Endothelial cell (in vitro differentiated cells): ENCODE data around the gene ZNF280B. TPM values are rescaled to one million over a fixed set of nuclear protein-coding genes. Genes with fewer than 3 reads are reported as not detected.

Experiments
- DNase-seq: peaks from one replicate; pipeline ENCODE4 v3.0.0; 2021; ENCODE audit warnings: low spot score
- H3K27ac Mint-ChIP-seq: one replicate; pipeline ENCODE4 v1.8.0; 2021; ENCODE audit warnings: mixed read lengths, inconsistent platforms; ENCODE audit not compliant: unreplicated experiment
- H3K27me3 Mint-ChIP-seq: one replicate; pipeline ENCODE4 v1.8.0; 2021; ENCODE audit warnings: mild to moderate bottlenecking, moderate library complexity, mixed read lengths, inconsistent platforms; ENCODE audit not compliant: unreplicated experiment
- H3K36me3 Mint-ChIP-seq: one replicate; pipeline ENCODE4 v1.8.0; 2021; ENCODE audit warnings: mild to moderate bottlenecking, low read depth, mixed read lengths, inconsistent platforms; ENCODE audit not compliant: unreplicated experiment
- H3K4me1 Mint-ChIP-seq: one replicate; pipeline ENCODE4 v1.8.0; 2021; ENCODE audit warnings: mild to moderate bottlenecking, mixed read lengths, inconsistent platforms; ENCODE audit not compliant: unreplicated experiment
- H3K4me3 Mint-ChIP-seq: one replicate; pipeline ENCODE4 v1.8.0; 2021; ENCODE audit warnings: mild to moderate bottlenecking, mixed read lengths, inconsistent platforms; ENCODE audit not compliant: unreplicated experiment
- H3K9me3 Mint-ChIP-seq: one replicate; pipeline ENCODE4 v1.8.0; 2021; ENCODE audit warnings: mixed read lengths, inconsistent platforms; ENCODE audit not compliant: unreplicated experiment
- total RNA-seq: library from RNA; stranded (reverse); fragmentation: NEBNext Ultra II Directional; extraction: Animal tissue kit (Norgen Biotek cat#: 25700); gene quantifications from one replicate; pipeline ENCODE4 v1.2.1, GENCODE V29; 2021; ENCODE audit not compliant: unreplicated experiment
- TF ChIP-seq, protein P1 (sequence below): fragments of 200-600 bp; sonication (generic); IDR thresholded peaks from one replicate; pipeline ENCODE4 v1.5.0; 2021; ENCODE audit warnings: antibody characterized with exemption; ENCODE audit not compliant: unreplicated experiment

Gene ZNF280B
- total RNA-seq, 1 donor from 2014 or later: 6.8 TPM

DNA sequence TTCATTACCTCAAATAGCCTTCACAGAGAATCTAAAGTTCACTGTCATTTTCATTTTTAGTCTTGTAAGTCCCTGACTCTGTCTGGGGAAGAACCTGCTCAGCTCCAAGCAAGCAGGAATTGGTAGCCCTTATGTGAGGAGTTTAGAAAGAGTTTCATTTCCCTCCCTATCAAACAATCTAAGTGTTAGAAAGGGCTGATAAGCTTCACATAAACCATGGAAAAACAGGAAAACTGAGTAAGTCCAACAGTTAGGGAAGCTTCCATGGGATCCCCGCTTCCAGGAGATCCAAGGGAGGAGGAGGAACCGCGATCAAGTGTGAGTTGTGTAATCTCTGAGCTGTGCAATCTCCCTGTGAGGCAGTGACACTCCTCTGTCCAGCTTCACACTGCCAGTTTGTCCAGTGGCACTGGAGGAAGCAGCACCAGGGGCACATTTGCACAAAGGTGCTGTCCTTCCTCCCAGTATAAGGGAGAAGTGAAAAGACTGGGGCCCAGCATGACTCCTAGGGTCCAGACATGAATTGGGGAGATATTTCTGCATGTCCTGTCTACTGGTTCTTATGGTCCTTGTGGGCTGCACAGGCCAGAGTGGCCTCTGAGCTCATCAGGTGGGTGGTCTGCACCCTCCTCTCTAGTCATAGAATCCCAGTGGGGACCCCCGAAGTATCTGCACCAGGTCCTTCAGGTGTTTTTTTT, 46.2 kb upstream of the ZNF280B start:
- Mint-ChIP-seq H3K4me3 (no peak overlapping the region), H3K27ac (no peak overlapping the region), H3K36me3 (no peaks in the 10 kb centered on the region), H3K9me3 (no peaks in the 10 kb centered on the region), H3K27me3 (peaks cover 3% of the 10 kb centered on the region), H3K4me1 (no peaks in the 10 kb centered on the region)
- no peak for DNase-seq
- TF ChIP-seq, protein P1, sequence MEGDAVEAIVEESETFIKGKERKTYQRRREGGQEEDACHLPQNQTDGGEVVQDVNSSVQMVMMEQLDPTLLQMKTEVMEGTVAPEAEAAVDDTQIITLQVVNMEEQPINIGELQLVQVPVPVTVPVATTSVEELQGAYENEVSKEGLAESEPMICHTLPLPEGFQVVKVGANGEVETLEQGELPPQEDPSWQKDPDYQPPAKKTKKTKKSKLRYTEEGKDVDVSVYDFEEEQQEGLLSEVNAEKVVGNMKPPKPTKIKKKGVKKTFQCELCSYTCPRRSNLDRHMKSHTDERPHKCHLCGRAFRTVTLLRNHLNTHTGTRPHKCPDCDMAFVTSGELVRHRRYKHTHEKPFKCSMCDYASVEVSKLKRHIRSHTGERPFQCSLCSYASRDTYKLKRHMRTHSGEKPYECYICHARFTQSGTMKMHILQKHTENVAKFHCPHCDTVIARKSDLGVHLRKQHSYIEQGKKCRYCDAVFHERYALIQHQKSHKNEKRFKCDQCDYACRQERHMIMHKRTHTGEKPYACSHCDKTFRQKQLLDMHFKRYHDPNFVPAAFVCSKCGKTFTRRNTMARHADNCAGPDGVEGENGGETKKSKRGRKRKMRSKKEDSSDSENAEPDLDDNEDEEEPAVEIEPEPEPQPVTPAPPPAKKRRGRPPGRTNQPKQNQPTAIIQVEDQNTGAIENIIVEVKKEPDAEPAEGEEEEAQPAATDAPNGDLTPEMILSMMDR: no peak

DNA sequence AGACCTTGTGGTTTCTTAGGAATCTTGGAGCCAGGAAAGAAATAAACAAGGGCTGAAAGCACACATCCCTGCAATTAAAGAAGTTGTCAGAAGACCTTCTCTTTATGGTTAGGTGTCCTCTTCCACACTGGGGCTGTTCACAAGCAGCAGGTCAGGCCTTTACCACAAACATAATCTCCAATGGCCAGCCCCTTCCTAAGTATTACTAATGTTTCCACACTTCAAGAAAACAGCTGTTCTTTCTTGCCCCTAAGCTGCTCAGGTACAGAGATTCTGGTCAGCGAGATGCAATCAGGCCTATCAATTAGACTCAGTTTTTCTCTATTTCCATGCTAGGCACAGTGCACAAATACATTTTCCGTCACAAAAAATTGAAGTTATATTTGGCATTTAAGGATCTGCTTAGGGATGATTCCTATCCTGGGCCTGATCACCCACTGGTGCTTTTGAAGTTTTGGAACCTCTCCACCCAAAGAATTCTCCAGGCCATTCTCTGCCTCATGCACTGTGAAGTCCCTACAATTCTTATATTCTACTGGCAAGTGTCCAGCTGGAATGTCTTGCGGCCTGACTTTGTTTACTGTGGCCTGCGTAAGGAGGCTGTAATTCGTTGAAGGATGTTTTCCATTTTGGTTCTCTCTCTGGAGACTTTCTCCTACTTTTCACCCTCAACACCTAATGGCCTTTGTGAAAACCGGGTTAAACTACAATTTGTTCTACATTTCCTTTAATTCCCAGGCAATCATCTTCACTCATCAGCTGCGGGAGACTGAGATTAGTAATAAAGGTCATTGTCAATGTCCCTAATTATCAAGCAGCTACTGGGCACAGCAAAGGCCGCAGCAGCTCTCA, 45.4 kb upstream of the ZNF280B start:
- no peaks in the 10 kb centered on the region for H3K9me3 Mint-ChIP-seq
- H3K4me1 Mint-ChIP-seq: no peaks in the 10 kb centered on the region
- no peak for DNase-seq
- no peak overlapping the region for H3K27ac Mint-ChIP-seq
- H3K27me3 Mint-ChIP-seq: peaks cover 3% of the 10 kb centered on the region
- H3K4me3 Mint-ChIP-seq: no peak overlapping the region
- TF ChIP-seq, protein P1: no peak
- no peaks in the 10 kb centered on the region for H3K36me3 Mint-ChIP-seq

DNA sequence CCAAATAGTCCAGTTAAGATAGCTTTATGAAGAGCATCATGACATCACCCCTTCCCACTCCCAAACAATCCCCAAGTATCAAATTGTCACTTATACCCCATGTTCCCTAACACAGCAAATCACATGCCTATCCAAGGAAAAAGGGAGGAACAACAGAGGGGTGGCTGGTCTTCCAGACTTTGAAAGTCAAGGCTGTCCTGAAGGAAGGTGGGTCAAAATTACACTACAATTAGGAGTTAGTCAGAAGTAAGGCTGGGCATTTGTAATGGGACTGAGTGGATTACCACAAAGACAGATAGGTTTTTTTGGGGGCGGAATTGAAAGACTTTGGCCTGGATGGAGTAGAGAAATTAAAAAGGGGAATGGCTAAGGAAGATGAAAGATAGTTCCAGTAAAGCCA, 44.6 kb upstream of the ZNF280B start:
- no peak for DNase-seq
- no peaks in the 10 kb centered on the region for H3K36me3 Mint-ChIP-seq

DNA sequence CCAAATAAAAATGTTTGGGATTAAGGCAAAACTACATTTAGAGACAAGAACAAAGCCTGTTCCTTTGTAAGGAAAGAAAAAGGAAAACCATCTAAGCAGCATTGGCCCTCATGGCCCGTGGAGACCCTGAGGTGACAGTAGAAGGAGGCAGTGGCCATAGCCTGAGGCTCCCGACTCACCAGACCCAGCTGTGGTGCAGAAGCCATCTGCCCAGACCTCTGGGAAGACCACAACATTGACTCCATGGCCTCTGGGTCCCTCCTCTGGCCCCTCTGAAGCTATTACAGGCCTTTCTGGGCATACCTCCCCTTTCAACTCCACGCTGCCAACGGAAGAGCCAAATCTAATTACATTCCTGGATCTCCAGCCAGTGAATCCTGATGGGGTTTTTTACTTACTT, 44.1 kb upstream of the ZNF280B start:
- no peak overlapping the region for H3K27ac Mint-ChIP-seq
- H3K36me3 Mint-ChIP-seq: no peaks in the 10 kb centered on the region
- no peaks in the 10 kb centered on the region for H3K9me3 Mint-ChIP-seq
- TF ChIP-seq, protein P1: no peak
- DNase-seq: peak; percentile 24
- no peaks in the 10 kb centered on the region for H3K4me1 Mint-ChIP-seq
- peaks cover 3% of the 10 kb centered on the region for H3K27me3 Mint-ChIP-seq
- no peak overlapping the region for H3K4me3 Mint-ChIP-seq

More for the DNA sequence above, 44.6 kb upstream of the ZNF280B start:
- peaks cover 3% of the 10 kb centered on the region for H3K27me3 Mint-ChIP-seq
- no peaks in the 10 kb centered on the region for H3K9me3 Mint-ChIP-seq
- TF ChIP-seq, protein P1: no peak
- no peaks in the 10 kb centered on the region for H3K4me1 Mint-ChIP-seq
- H3K4me3 Mint-ChIP-seq: no peak overlapping the region
- no peak overlapping the region for H3K27ac Mint-ChIP-seq
